ENCODE data around the gene NUDCD3. TPM values are rescaled to one million over a fixed set of nuclear protein-coding genes. Genes with fewer than 3 reads are reported as not detected.

NUDCD3 gene
- total RNA-seq, 1 experiment from 2014 or later, result 117 TPM

DNA sequence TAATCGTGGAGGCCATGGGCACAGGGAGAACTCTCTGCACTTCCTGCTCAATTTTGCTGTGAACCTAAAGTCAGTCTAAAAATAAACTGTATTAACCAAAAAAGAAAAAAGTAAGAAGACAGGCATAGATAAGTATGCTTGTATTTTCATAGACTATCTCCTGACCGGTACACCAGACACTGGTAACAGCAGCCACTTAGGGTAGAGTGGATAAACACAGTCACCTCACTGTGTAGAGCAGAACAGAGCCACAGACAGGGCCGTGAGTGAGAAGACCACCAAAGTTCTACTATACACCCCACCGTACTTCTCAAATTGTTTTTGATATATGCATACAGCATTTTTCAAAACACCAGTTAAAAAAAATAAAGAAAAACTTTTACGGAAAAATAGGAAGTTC lies 25.0 kb downstream of the NUDCD3 start:
- in situ Hi-C loops (cut with HindIII; ENCODE audit: low pct_unique_long_range_greater_than_20kb, low sequenced_read_pairs), result no loop called here
- ChIA-PET CTCF (interaction anchor here (0.6 kb wide), 1 partner anchor 63 kb away, joined by 3 read pairs; no protein-coding TSS in a partner anchor), POLR2A (no interaction called here)
- ATAC-seq (no peak), DNase-seq (ENCODE audit: low read depth, low spot score) (no peak)
- H3K4me3 ChIP-seq (ENCODE audit: low read depth in 2 of 2, low read length in 2 of 2), result no peak overlapping the region
- H3K36me3 ChIP-seq (ENCODE audit: control insufficient read depth, insufficient read depth, low read length), result peaks cover 13% of the 10 kb centered on the region
- H3K27ac ChIP-seq (ENCODE audit: low read length), result no peak overlapping the region
- no peaks in the 10 kb centered on the region for H3K4me1 ChIP-seq (ENCODE audit: control insufficient read depth, insufficient read depth, low read length)
- BruUV-seq (replicated peaks), result no TSS peak
- TF ChIP-seq, protein P1, sequence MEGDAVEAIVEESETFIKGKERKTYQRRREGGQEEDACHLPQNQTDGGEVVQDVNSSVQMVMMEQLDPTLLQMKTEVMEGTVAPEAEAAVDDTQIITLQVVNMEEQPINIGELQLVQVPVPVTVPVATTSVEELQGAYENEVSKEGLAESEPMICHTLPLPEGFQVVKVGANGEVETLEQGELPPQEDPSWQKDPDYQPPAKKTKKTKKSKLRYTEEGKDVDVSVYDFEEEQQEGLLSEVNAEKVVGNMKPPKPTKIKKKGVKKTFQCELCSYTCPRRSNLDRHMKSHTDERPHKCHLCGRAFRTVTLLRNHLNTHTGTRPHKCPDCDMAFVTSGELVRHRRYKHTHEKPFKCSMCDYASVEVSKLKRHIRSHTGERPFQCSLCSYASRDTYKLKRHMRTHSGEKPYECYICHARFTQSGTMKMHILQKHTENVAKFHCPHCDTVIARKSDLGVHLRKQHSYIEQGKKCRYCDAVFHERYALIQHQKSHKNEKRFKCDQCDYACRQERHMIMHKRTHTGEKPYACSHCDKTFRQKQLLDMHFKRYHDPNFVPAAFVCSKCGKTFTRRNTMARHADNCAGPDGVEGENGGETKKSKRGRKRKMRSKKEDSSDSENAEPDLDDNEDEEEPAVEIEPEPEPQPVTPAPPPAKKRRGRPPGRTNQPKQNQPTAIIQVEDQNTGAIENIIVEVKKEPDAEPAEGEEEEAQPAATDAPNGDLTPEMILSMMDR (IDR thresholded peaks at IDR 0.05), result no peak
- no peak for TF ChIP-seq POLR2AphosphoS5 (IDR thresholded peaks at IDR 0.05; ENCODE audit: low read depth, low read length)
- TF ChIP-seq, protein P2, sequence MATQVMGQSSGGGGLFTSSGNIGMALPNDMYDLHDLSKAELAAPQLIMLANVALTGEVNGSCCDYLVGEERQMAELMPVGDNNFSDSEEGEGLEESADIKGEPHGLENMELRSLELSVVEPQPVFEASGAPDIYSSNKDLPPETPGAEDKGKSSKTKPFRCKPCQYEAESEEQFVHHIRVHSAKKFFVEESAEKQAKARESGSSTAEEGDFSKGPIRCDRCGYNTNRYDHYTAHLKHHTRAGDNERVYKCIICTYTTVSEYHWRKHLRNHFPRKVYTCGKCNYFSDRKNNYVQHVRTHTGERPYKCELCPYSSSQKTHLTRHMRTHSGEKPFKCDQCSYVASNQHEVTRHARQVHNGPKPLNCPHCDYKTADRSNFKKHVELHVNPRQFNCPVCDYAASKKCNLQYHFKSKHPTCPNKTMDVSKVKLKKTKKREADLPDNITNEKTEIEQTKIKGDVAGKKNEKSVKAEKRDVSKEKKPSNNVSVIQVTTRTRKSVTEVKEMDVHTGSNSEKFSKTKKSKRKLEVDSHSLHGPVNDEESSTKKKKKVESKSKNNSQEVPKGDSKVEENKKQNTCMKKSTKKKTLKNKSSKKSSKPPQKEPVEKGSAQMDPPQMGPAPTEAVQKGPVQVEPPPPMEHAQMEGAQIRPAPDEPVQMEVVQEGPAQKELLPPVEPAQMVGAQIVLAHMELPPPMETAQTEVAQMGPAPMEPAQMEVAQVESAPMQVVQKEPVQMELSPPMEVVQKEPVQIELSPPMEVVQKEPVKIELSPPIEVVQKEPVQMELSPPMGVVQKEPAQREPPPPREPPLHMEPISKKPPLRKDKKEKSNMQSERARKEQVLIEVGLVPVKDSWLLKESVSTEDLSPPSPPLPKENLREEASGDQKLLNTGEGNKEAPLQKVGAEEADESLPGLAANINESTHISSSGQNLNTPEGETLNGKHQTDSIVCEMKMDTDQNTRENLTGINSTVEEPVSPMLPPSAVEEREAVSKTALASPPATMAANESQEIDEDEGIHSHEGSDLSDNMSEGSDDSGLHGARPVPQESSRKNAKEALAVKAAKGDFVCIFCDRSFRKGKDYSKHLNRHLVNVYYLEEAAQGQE (IDR thresholded peaks at IDR 0.05; ENCODE audit: insufficient read depth in 1 of 2, low read depth in 2 of 2, low read length in 1 of 2), result no peak
- no peak for TF ChIP-seq TCF7L2 (IDR thresholded peaks at IDR 0.05; ENCODE audit: low read depth, low read length)
- no peaks in the 10 kb centered on the region for H3K9me3 ChIP-seq (ENCODE audit: control insufficient read depth, insufficient read depth, low read depth, low read length)
- intact Hi-C loops (cut with micrococcal nuclease; ENCODE audit: unreplicated experiment), result no loop called here
- H3K27me3 ChIP-seq (ENCODE audit: control insufficient read depth, insufficient read depth, low read length), result no peaks in the 10 kb centered on the region

DNA sequence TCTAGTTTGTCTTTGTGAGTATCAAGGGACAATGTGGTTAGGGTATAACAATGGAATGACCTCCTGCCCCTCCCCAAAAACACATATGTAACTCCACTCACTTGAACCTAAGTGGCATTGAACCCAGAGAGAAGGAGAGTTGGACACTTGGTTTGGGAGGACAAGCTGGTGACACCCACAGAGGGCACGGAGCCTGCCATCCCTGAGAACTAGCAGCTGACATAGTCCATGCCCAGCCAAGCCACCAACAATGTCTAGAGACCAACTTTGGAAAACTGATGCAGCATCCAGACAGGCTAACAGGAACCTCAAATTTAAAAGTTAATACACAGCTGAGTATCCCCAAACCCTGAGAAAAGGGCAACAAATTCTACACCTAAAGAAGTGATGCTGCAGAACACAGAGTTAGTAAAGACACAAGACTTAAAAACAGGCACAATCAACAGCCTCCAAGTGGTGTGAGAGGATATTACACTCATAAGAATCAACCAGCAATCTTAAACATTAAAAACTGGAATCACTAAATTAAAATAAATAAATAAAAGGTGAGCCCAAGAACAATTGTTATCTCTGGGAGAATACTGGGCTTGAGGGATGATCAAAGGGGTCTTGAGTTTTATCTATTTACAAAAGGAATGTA lies 27.2 kb downstream of the NUDCD3 start:
- no peaks in the 10 kb centered on the region for H3K9me3 ChIP-seq (ENCODE audit: control insufficient read depth, insufficient read depth, low read depth, low read length)
- CTCF ChIA-PET, result interaction anchor here (0.5 to 0.6 kb wide), 2 partner anchors 13 to 223 kb away, joined by 3 to 6 read pairs; no protein-coding TSS in a partner anchor
- H3K36me3 ChIP-seq (ENCODE audit: control insufficient read depth, insufficient read depth, low read length), result peaks cover 13% of the 10 kb centered on the region; the same call in 1 of the 2 replicates
- TF ChIP-seq TCF7L2 (IDR thresholded peaks at IDR 0.05; ENCODE audit: low read depth, low read length) (no peak), POLR2AphosphoS5 (IDR thresholded peaks at IDR 0.05; ENCODE audit: low read depth, low read length) (no peak), SIN3A (IDR thresholded peaks at IDR 0.05; ENCODE audit: borderline replicate concordance, insufficient read depth, low read depth, low read length) (no peak)
- TF ChIP-seq, protein P2 (IDR thresholded peaks at IDR 0.05; ENCODE audit: insufficient read depth in 1 of 2, low read depth in 2 of 2, low read length in 1 of 2), result no peak
- TF ChIP-seq, protein P1 (IDR thresholded peaks at IDR 0.05), result peak; percentile 43; the same call in 1 of the 2 replicates
- POLR2A ChIA-PET, result interaction anchor here (0.7 kb wide), 1 partner anchor 27 kb away, joined by 9 read pairs; no protein-coding TSS in a partner anchor
- H3K4me1 ChIP-seq (ENCODE audit: control insufficient read depth, insufficient read depth, low read length), result no peaks in the 10 kb centered on the region
- H3K4me3 ChIP-seq (ENCODE audit: low read depth in 2 of 2, low read length in 2 of 2), result no peak overlapping the region
- no peak for ATAC-seq
- no peaks in the 10 kb centered on the region for H3K27me3 ChIP-seq (ENCODE audit: control insufficient read depth, insufficient read depth, low read length)
- in situ Hi-C loops (cut with HindIII; ENCODE audit: low pct_unique_long_range_greater_than_20kb, low sequenced_read_pairs) (no loop called here), intact Hi-C loops (cut with micrococcal nuclease; ENCODE audit: unreplicated experiment) (no loop called here)
- H3K27ac ChIP-seq (ENCODE audit: low read length), result no peak overlapping the region
- no TSS peak for BruUV-seq (replicated peaks)
- DNase-seq (ENCODE audit: low read depth, low spot score), result no peak
